PC-3 (cell line): Measurements from ENCODE around the gene SCN5A. TPM values are rescaled to one million over a fixed set of nuclear protein-coding genes. Genes with fewer than 3 reads are reported as not detected.

Experiments
- ATAC-seq: fragments of 200-7000 bp; cut with Tn5 transposase; 2 replicates; pipeline ENCODE4 v1.9.1; 2020; ENCODE audit warnings: mild to moderate bottlenecking, moderate library complexity
- BruUV-seq: library from RNA; stranded (reverse); fragments of 400-500 nt; replicated peaks from 2 replicates; lab custom pipeline; 2021; lab: Mats Ljungman, UMichigan
- CTCF ChIA-PET: fragments of 300-600 bp; sonication (Branson Sonifier 250); formaldehyde crosslinking; loops from one replicate; lab custom pipeline; 2022; ENCODE audit warnings: antibody characterized with exemption; lab: Charles Lee
- POLR2A ChIA-PET: fragments of 300-600 bp; sonication (Branson Sonifier 250); formaldehyde crosslinking; loops from one replicate; lab custom pipeline; 2022; ENCODE audit warnings: antibody characterized with exemption; ENCODE audit not compliant: unreplicated experiment; lab: Charles Lee
- DNase-seq: peaks from one replicate; pipeline ENCODE4 v3.0.0-alpha.2; 2015
- H2AFZ ChIP-seq: fragments of 300-600 bp; sonication (generic); 2 replicates; pipeline ENCODE4 v1.6.0; 2016; ENCODE audit warnings: antibody characterized with exemption, low read length
- H3F3A ChIP-seq: fragments of 300-600 bp; sonication (generic); one replicate; pipeline ENCODE4 v1.6.0; 2017; ENCODE audit warnings: antibody characterized with exemption, low read length, control low read depth, mild to moderate bottlenecking; ENCODE audit not compliant: unreplicated experiment
- H3K27ac ChIP-seq: fragments of 300-600 bp; sonication (generic); 2 replicates; pipeline ENCODE4 v1.5.1; 2016; ENCODE audit warnings: mild to moderate bottlenecking, low read length
- H3K27me3 ChIP-seq: fragments of 300-600 bp; sonication (generic); 2 replicates; pipeline ENCODE4 v1.6.1; 2016; ENCODE audit warnings: low read length, mixed read lengths
- H3K36me3 ChIP-seq: fragments of 300-600 bp; sonication (generic); 2 replicates; pipeline ENCODE4 v1.6.1; 2016; ENCODE audit warnings: low read depth, mixed run types, low read length, mixed read lengths
- H3K4me1 ChIP-seq: fragments of 300-600 bp; sonication (generic); 2 replicates; pipeline ENCODE4 v1.5.1; 2016; ENCODE audit warnings: low read length; ENCODE audit not compliant: insufficient read depth
- H3K4me2 ChIP-seq: fragments of 300-600 bp; sonication (generic); 2 replicates; pipeline ENCODE4 v1.6.0; 2016; ENCODE audit warnings: low read length
- H3K4me3 ChIP-seq: fragments of 300-600 bp; sonication (generic); 2 replicates; pipeline ENCODE4 v1.5.1; 2016; ENCODE audit warnings: mild to moderate bottlenecking, low read length, mixed read lengths
- H3K79me2 ChIP-seq: fragments of 300-600 bp; sonication (generic); 2 replicates; pipeline ENCODE4 v1.6.1; 2017; ENCODE audit warnings: low read length, mixed read lengths
- H3K9ac ChIP-seq: fragments of 300-600 bp; sonication (generic); 2 replicates; pipeline ENCODE4 v1.6.0; 2016; ENCODE audit warnings: mild to moderate bottlenecking, low read length
- H3K9me2 ChIP-seq: fragments of 300-600 bp; sonication (generic); replicated peaks from 2 replicates; pipeline ENCODE4 v1.6.1; 2016; ENCODE audit warnings: mixed run types, low read length, mixed read lengths
- H3K9me3 ChIP-seq: fragments of 300-600 bp; sonication (generic); 2 replicates; pipeline ENCODE4 v1.6.1; 2016; ENCODE audit warnings: low read length, mixed read lengths
- H4K20me1 ChIP-seq: fragments of 300-600 bp; sonication (generic); 2 replicates; pipeline ENCODE4 v1.6.1; 2016; ENCODE audit warnings: low read length, mixed read lengths
- EZH2 ChIP-seq: fragments of 300-600 bp; sonication (generic); IDR thresholded peaks from one replicate; pipeline ENCODE4 v1.6.1; 2017; ENCODE audit warnings: antibody characterized with exemption, mild to moderate bottlenecking, low read length; ENCODE audit not compliant: unreplicated experiment
- EZH2phosphoT487 ChIP-seq: fragments of 300-600 bp; sonication (generic); IDR thresholded peaks from 2 replicates; pipeline ENCODE4 v1.6.1; 2018; ENCODE audit warnings: mild to moderate bottlenecking, antibody characterized with exemption, low read length, borderline replicate concordance
- intact Hi-C: fragments of 100-400 bp; cut with micrococcal nuclease; formaldehyde crosslinking; loops from 2 replicates; pipeline ENCODE4 v1.9.0; 2023
- total RNA-seq: library from RNA; depleted of rRNA; stranded (reverse); fragments of >200 nt; gene quantifications from 2 replicates; pipeline ENCODE4 v1.2.3, GENCODE V29; 2014
- TF ChIP-seq, protein P1 (sequence below): fragments of 300-600 bp; sonication (generic); conservative IDR thresholded peaks from 2 replicates; pipeline ENCODE4 v1.5.1; 2017; ENCODE audit warnings: antibody characterized with exemption, low read depth, mild to moderate bottlenecking, low read length

SCN5A gene
- total RNA-seq, 1 experiment from 2014 or later = not detected

DNA sequence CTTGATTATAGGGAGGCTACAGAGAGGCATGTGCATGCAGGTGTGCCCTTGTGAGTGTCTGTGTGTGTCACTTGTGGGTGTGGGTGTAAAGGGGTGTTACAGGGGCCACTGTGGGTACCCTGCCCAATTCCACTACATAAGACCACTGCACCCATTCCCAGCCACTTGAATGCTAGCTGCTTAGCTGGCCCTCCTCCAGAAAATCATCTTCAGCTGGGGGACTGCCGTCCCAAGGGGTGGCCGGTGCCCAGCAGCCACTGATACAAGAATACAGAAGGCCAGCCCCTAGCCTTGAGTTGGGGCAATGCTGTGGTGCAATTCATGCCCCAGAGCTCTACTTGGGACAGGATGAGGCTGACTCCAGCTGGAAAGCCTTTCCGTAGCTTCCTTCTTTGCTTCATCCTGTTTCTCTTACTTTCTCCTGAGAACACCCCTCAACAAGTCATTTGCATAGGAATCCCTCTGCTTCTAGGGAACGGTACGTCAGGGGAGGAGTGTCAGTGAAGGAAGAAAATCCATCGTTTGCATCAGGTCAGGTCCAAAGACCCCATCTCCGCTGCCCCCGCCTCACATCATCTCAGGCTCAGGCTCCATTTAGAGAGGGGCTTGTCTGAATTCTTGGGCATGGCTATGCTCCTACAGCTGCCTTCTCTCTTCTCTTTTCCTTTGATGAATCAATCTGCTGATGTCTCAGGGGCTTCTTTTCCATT lies 72.0 kb downstream of the SCN5A start:
- H3K9me2 ChIP-seq = no peaks in the 10 kb centered on the region
- H3K27ac ChIP-seq = no peak overlapping the region
- no peaks in the 10 kb centered on the region for H3K36me3 ChIP-seq
- H3K27me3 ChIP-seq = peaks cover 38% of the 10 kb centered on the region
- H2AFZ ChIP-seq = no peak overlapping the region
- BruUV-seq = no TSS peak
- no peaks in the 10 kb centered on the region for H3K4me1 ChIP-seq
- no peak overlapping the region for H3K4me3 ChIP-seq
- no peaks in the 10 kb centered on the region for H4K20me1 ChIP-seq
- no peak overlapping the region for H3K9ac ChIP-seq
- TF ChIP-seq EZH2phosphoT487 (no peak), EZH2 (no peak)
- TF ChIP-seq, protein P1, sequence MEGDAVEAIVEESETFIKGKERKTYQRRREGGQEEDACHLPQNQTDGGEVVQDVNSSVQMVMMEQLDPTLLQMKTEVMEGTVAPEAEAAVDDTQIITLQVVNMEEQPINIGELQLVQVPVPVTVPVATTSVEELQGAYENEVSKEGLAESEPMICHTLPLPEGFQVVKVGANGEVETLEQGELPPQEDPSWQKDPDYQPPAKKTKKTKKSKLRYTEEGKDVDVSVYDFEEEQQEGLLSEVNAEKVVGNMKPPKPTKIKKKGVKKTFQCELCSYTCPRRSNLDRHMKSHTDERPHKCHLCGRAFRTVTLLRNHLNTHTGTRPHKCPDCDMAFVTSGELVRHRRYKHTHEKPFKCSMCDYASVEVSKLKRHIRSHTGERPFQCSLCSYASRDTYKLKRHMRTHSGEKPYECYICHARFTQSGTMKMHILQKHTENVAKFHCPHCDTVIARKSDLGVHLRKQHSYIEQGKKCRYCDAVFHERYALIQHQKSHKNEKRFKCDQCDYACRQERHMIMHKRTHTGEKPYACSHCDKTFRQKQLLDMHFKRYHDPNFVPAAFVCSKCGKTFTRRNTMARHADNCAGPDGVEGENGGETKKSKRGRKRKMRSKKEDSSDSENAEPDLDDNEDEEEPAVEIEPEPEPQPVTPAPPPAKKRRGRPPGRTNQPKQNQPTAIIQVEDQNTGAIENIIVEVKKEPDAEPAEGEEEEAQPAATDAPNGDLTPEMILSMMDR = no peak
- CTCF ChIA-PET = no interaction called here
- ATAC-seq (no peak), DNase-seq (no peak)
- POLR2A ChIA-PET = no interaction called here
- no peaks in the 10 kb centered on the region for H3K79me2 ChIP-seq
- intact Hi-C loops = no loop called here
- H3K4me2 ChIP-seq = no peak overlapping the region
- H3F3A ChIP-seq = no peaks in the 10 kb centered on the region
- H3K9me3 ChIP-seq = no peaks in the 10 kb centered on the region

DNA sequence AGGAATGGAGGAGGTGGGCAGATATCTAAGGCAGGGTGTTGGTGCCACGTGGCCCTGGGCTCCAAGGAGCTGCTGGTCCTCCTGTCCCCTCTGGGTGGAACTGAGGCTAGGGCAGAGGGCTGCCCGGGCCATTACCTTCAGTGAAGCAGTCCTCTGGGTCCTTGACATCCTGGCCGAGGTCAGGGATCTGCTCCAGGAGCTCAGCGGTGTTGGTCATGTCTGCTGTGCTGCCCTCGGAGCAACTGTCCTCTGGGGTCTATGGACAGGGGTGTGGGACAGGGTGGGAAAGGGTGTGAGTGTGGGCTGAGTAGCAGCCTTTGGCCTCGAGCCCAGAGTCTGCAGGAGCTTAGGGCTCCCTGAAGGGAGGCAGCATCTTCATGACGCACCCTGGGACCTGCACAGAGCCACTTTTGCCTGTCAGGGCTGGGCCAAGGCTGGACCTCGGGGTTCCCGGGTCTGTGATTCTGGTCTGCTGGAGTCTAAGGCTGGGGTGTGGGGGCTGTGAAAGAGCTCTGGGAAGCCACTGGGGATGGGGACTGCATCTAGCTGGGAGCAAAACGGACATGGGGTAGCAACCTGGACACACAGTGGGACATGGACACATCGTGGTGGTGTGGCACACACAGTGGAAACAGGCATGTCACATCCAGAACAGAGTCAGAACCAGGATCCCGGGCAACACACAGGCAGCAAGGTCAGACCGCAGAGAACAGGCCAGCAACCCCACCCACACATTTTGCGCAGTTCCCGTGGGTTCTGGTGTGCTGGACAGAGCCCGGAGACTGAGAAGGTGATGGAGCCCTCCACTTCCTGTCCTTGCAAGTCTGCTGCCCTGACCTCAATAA lies 72.7 kb downstream of the SCN5A start:
- peaks cover 31% of the 10 kb centered on the region for H3K27me3 ChIP-seq
- no peak overlapping the region for H3K9ac ChIP-seq
- H3K9me3 ChIP-seq = no peaks in the 10 kb centered on the region
- BruUV-seq = no TSS peak
- ChIA-PET POLR2A (no interaction called here), CTCF (no interaction called here)
- no peaks in the 10 kb centered on the region for H3K79me2 ChIP-seq
- DNase-seq (no peak), ATAC-seq (no peak)
- no peaks in the 10 kb centered on the region for H3K36me3 ChIP-seq
- H3K4me3 ChIP-seq = no peak overlapping the region
- no peaks in the 10 kb centered on the region for H3F3A ChIP-seq
- no peaks in the 10 kb centered on the region for H3K9me2 ChIP-seq
- TF ChIP-seq, protein P1 = no peak
- TF ChIP-seq EZH2 (no peak), EZH2phosphoT487 (no peak)
- H3K4me1 ChIP-seq = no peaks in the 10 kb centered on the region
- intact Hi-C loops = no loop called here
- H2AFZ ChIP-seq = no peak overlapping the region
- no peak overlapping the region for H3K27ac ChIP-seq
- no peak overlapping the region for H3K4me2 ChIP-seq
- no peaks in the 10 kb centered on the region for H4K20me1 ChIP-seq
